Measurements from ENCODE around the gene GARIN3.

- no peak for TF ChIP-seq POLR2A (IDR thresholded peaks at IDR 0.05)
- TF ChIP-seq CTCF (IDR thresholded peaks at IDR 0.05) = no peak
Observed at GRCh38 chr5:157215514-157216167, 49.6 kb upstream of the GARIN3 start.
